ENCODE measurements around the gene TMEM158. TPM values are rescaled to one million over a fixed set of nuclear protein-coding genes. Genes with fewer than 3 reads are reported as not detected.

The TMEM158 gene
- total and polyA plus RNA-seq, 2 of the 8 experiments (the other 6 are each of a cell fraction or from before 2014, with no cell fraction given) = 6.8 to 30.3 TPM

- no peak for TF ChIP-seq CTCF (IDR thresholded peaks at IDR 0.05; ENCODE audit: control extremely low read depth in 1 of 3, insufficient read depth in 1 of 3, low read depth in 1 of 3, low read length in 3 of 3)
- TF ChIP-seq, protein P1, sequence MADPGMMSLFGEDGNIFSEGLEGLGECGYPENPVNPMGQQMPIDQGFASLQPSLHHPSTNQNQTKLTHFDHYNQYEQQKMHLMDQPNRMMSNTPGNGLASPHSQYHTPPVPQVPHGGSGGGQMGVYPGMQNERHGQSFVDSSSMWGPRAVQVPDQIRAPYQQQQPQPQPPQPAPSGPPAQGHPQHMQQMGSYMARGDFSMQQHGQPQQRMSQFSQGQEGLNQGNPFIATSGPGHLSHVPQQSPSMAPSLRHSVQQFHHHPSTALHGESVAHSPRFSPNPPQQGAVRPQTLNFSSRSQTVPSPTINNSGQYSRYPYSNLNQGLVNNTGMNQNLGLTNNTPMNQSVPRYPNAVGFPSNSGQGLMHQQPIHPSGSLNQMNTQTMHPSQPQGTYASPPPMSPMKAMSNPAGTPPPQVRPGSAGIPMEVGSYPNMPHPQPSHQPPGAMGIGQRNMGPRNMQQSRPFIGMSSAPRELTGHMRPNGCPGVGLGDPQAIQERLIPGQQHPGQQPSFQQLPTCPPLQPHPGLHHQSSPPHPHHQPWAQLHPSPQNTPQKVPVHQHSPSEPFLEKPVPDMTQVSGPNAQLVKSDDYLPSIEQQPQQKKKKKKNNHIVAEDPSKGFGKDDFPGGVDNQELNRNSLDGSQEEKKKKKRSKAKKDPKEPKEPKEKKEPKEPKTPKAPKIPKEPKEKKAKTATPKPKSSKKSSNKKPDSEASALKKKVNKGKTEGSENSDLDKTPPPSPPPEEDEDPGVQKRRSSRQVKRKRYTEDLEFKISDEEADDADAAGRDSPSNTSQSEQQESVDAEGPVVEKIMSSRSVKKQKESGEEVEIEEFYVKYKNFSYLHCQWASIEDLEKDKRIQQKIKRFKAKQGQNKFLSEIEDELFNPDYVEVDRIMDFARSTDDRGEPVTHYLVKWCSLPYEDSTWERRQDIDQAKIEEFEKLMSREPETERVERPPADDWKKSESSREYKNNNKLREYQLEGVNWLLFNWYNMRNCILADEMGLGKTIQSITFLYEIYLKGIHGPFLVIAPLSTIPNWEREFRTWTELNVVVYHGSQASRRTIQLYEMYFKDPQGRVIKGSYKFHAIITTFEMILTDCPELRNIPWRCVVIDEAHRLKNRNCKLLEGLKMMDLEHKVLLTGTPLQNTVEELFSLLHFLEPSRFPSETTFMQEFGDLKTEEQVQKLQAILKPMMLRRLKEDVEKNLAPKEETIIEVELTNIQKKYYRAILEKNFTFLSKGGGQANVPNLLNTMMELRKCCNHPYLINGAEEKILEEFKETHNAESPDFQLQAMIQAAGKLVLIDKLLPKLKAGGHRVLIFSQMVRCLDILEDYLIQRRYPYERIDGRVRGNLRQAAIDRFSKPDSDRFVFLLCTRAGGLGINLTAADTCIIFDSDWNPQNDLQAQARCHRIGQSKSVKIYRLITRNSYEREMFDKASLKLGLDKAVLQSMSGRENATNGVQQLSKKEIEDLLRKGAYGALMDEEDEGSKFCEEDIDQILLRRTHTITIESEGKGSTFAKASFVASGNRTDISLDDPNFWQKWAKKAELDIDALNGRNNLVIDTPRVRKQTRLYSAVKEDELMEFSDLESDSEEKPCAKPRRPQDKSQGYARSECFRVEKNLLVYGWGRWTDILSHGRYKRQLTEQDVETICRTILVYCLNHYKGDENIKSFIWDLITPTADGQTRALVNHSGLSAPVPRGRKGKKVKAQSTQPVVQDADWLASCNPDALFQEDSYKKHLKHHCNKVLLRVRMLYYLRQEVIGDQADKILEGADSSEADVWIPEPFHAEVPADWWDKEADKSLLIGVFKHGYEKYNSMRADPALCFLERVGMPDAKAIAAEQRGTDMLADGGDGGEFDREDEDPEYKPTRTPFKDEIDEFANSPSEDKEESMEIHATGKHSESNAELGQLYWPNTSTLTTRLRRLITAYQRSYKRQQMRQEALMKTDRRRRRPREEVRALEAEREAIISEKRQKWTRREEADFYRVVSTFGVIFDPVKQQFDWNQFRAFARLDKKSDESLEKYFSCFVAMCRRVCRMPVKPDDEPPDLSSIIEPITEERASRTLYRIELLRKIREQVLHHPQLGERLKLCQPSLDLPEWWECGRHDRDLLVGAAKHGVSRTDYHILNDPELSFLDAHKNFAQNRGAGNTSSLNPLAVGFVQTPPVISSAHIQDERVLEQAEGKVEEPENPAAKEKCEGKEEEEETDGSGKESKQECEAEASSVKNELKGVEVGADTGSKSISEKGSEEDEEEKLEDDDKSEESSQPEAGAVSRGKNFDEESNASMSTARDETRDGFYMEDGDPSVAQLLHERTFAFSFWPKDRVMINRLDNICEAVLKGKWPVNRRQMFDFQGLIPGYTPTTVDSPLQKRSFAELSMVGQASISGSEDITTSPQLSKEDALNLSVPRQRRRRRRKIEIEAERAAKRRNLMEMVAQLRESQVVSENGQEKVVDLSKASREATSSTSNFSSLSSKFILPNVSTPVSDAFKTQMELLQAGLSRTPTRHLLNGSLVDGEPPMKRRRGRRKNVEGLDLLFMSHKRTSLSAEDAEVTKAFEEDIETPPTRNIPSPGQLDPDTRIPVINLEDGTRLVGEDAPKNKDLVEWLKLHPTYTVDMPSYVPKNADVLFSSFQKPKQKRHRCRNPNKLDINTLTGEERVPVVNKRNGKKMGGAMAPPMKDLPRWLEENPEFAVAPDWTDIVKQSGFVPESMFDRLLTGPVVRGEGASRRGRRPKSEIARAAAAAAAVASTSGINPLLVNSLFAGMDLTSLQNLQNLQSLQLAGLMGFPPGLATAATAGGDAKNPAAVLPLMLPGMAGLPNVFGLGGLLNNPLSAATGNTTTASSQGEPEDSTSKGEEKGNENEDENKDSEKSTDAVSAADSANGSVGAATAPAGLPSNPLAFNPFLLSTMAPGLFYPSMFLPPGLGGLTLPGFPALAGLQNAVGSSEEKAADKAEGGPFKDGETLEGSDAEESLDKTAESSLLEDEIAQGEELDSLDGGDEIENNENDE (IDR thresholded peaks at IDR 0.05; ENCODE audit: insufficient replicate concordance, low read length) = no peak
These were observed 17.5 kb downstream of the TMEM158 start (continued) for GRCh38 chr3:45208586-45208985.

Measured in H1 (cell line).